Peyer's patch (tissue), 4 donors: ENCODE data around the gene ENOPH1.

Source experiments
- POLR2A ChIP-seq, 2 donors: fragments of 450-650 bp; IDR thresholded peaks; one replicate each; pipeline ENCODE4 v1.5.1; 2017; ENCODE audit warnings: antibody characterized with exemption in 2 of 2, mild to moderate bottlenecking in 2 of 2, moderate library complexity in 2 of 2
- TF ChIP-seq, protein P1 (sequence below), 6 experiments: fragments of 450-650 bp in 4 of 6; fragments of 200-600 bp in 2 of 6; sonication (generic) in 1 of 6; IDR thresholded peaks; one replicate each; pipeline ENCODE4 v1.5.1; 2017 to 2019; ENCODE audit warnings: antibody characterized with exemption in 6 of 6, mild to moderate bottlenecking in 3 of 6, moderate library complexity in 1 of 6

GRCh38 chr4:82430964-82431745, 765 bp downstream of the ENOPH1 start:
- TF ChIP-seq, protein P1, sequence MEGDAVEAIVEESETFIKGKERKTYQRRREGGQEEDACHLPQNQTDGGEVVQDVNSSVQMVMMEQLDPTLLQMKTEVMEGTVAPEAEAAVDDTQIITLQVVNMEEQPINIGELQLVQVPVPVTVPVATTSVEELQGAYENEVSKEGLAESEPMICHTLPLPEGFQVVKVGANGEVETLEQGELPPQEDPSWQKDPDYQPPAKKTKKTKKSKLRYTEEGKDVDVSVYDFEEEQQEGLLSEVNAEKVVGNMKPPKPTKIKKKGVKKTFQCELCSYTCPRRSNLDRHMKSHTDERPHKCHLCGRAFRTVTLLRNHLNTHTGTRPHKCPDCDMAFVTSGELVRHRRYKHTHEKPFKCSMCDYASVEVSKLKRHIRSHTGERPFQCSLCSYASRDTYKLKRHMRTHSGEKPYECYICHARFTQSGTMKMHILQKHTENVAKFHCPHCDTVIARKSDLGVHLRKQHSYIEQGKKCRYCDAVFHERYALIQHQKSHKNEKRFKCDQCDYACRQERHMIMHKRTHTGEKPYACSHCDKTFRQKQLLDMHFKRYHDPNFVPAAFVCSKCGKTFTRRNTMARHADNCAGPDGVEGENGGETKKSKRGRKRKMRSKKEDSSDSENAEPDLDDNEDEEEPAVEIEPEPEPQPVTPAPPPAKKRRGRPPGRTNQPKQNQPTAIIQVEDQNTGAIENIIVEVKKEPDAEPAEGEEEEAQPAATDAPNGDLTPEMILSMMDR (IDR thresholded peaks at IDR 0.05): no peak
- TF ChIP-seq POLR2A (IDR thresholded peaks at IDR 0.05): no peak
